NCI-H524 (cell line): ENCODE measurements around the gene AQP1.

Source experiments
- DNase-seq, 2 experiments: peaks; one replicate each; lab custom pipeline; 2025; lab: John Stamatoyannopoulos, UW

AQP1 gene

GRCh38 chr7:30884881-30885280 lies 26.8 kb upstream of the AQP1 start:
- DNase-seq = no peak

- DNase-seq = no peak
Measured at GRCh38 chr7:30886608-30887011, 25.0 kb upstream of the AQP1 start.

- DNase-seq = peak; percentile 75 to 83
Measured at GRCh38 chr7:30887464-30887872, 24.2 kb upstream of the AQP1 start.

GRCh38 chr7:30888747-30889146 lies 22.9 kb upstream of the AQP1 start:
- peak; percentile 76 to 96 for DNase-seq

- no peak for DNase-seq
Measured at GRCh38 chr7:30890226-30890625, 21.4 kb upstream of the AQP1 start.

- no peak for DNase-seq
Measured at GRCh38 chr7:30893357-30893756, 18.3 kb upstream of the AQP1 start.

- no peak for DNase-seq
Measured at GRCh38 chr7:30894009-30894408, 17.6 kb upstream of the AQP1 start.

GRCh38 chr7:30894866-30895605 lies 16.6 kb upstream of the AQP1 start:
- no peak for DNase-seq

- DNase-seq = no peak
Measured at GRCh38 chr7:30896036-30896435, 15.6 kb upstream of the AQP1 start.

- DNase-seq = no peak
Measured at GRCh38 chr7:30896783-30897637, 14.6 kb upstream of the AQP1 start.

- no peak for DNase-seq
Measured at GRCh38 chr7:30897770-30898169, 13.9 kb upstream of the AQP1 start.

GRCh38 chr7:30898411-30898810 lies 13.2 kb upstream of the AQP1 start:
- DNase-seq = no peak

GRCh38 chr7:30899066-30899465 lies 12.6 kb upstream of the AQP1 start:
- no peak for DNase-seq

- DNase-seq = no peak
Measured at GRCh38 chr7:30899630-30900029, 12.0 kb upstream of the AQP1 start.

- no peak for DNase-seq
Measured at GRCh38 chr7:30900053-30900452, 11.6 kb upstream of the AQP1 start.

- DNase-seq = no peak
Measured at GRCh38 chr7:30900803-30901362, 10.8 kb upstream of the AQP1 start.

- no peak for DNase-seq
Measured at GRCh38 chr7:30901856-30902255, 9.8 kb upstream of the AQP1 start.

- DNase-seq = no peak
Measured at GRCh38 chr7:30902466-30902865, 9.2 kb upstream of the AQP1 start.

GRCh38 chr7:30903146-30903545 lies 8.5 kb upstream of the AQP1 start:
- no peak for DNase-seq

- no peak for DNase-seq
Measured at GRCh38 chr7:30904561-30904960, 7.1 kb upstream of the AQP1 start.

- DNase-seq = no peak
Measured at GRCh38 chr7:30905078-30906012, 6.3 kb upstream of the AQP1 start.

- no peak for DNase-seq
Measured at GRCh38 chr7:30906014-30906413, 5.6 kb upstream of the AQP1 start.
